K562 (cell line): ENCODE results near the gene NRM. TPM values are rescaled to one million over a fixed set of nuclear protein-coding genes. Genes with fewer than 3 reads are reported as not detected.

Experiments used
- ARID3B ChIP-seq: fragments of 250-450 bp; sonication (Bioruptor Pico); IDR thresholded peaks from 2 replicates; pipeline ENCODE4 v1.4.0; 2020; ENCODE audit warnings: borderline replicate concordance
- CBX3 ChIP-seq, 2 experiments: IDR thresholded peaks; 1 replicate in 1 of 2; 2 replicates in 1 of 2; pipeline ENCODE4 v1.6.1; 2012; ENCODE audit warnings: inconsistent platforms in 2 of 2, low read length in 2 of 2, borderline replicate concordance in 1 of 2, control low read depth in 1 of 2
- CHD1 ChIP-seq: fragments of 200-600 bp; sonication (generic); IDR thresholded peaks from one replicate; pipeline ENCODE4 v1.6.1; 2012; ENCODE audit warnings: mild to moderate bottlenecking, moderate library complexity, low read length, inconsistent platforms
- COPS2 ChIP-seq: fragments of 450-650 bp; conservative IDR thresholded peaks from 2 replicates; pipeline ENCODE4 v1.6.1; 2016; ENCODE audit warnings: mild to moderate bottlenecking, moderate library complexity
- DDX20 ChIP-seq: fragments of 450-650 bp; IDR thresholded peaks from 2 replicates; pipeline ENCODE4 v1.6.1; 2016; ENCODE audit warnings: missing genetic modification characterization, low read depth, mild to moderate bottlenecking, missing compliant biosample characterization, moderate library complexity
- FOSL1 ChIP-seq: fragments of 200-800 bp; sonication (Bioruptor generic); conservative IDR thresholded peaks from 2 replicates; pipeline ENCODE4 v1.6.1; 2016; ENCODE audit warnings: missing genetic modification characterization, missing compliant biosample characterization
- FOXK1 ChIP-seq: sonication (generic); formaldehyde crosslinking; IDR thresholded peaks from 2 replicates; pipeline ENCODE4 v1.8.0; 2022; ENCODE audit warnings: missing genetic modification reagents, mild to moderate bottlenecking, borderline replicate concordance
- HOMEZ ChIP-seq: fragments of 250-450 bp; sonication (Bioruptor Pico); IDR thresholded peaks from 2 replicates; pipeline ENCODE4 v1.4.0; 2020; ENCODE audit warnings: mild to moderate bottlenecking, moderate library complexity
- ID3 ChIP-seq, 2 experiments: fragments of 250-450 bp in 1 of 2; fragments of 450-650 bp in 1 of 2; sonication (Bioruptor Pico) in 1 of 2; IDR thresholded peaks; 2 replicates each; pipeline versions ENCODE4 v1.6.1 to v1.8.0; 2016 to 2021; ENCODE audit warnings: mild to moderate bottlenecking in 2 of 2, moderate library complexity in 2 of 2, missing compliant biosample characterization in 1 of 2, missing genetic modification characterization in 1 of 2
- KAT7 ChIP-seq: sonication (generic); formaldehyde crosslinking; IDR thresholded peaks from 2 replicates; pipeline ENCODE4 v1.8.0; 2022; ENCODE audit warnings: missing genetic modification reagents, mild to moderate bottlenecking, borderline replicate concordance
- NCOA6 ChIP-seq: fragments of 450-650 bp; IDR thresholded peaks from 2 replicates; pipeline ENCODE4 v1.6.1; 2017; ENCODE audit warnings: mild to moderate bottlenecking
- SMAD3 ChIP-seq: fragments of 450-650 bp; formaldehyde crosslinking; conservative IDR thresholded peaks from 2 replicates; pipeline ENCODE4 v1.4.0; 2020; ENCODE audit warnings: mild to moderate bottlenecking
- STAT6 ChIP-seq: sonication (generic); formaldehyde crosslinking; IDR thresholded peaks from 2 replicates; pipeline ENCODE4 v1.8.1; 2023; ENCODE audit warnings: mild to moderate bottlenecking, missing genetic modification reagents
- THAP12 ChIP-seq: fragments of 250-450 bp; sonication (Bioruptor Pico); IDR thresholded peaks from 2 replicates; pipeline ENCODE4 v1.9.0; 2021; ENCODE audit warnings: mild to moderate bottlenecking, inconsistent platforms
- ZC3H8 ChIP-seq: fragments of 450-650 bp; IDR thresholded peaks from 2 replicates; pipeline ENCODE4 v1.6.1; 2017
- ZKSCAN8 ChIP-seq: fragments of 200-800 bp; sonication (Bioruptor generic); IDR thresholded peaks from 2 replicates; pipeline ENCODE4 v1.6.1; 2016; ENCODE audit warnings: missing genetic modification characterization, missing compliant biosample characterization
- ZNF143 ChIP-seq: sonication (generic); formaldehyde crosslinking; IDR thresholded peaks from 2 replicates; pipeline ENCODE4 v1.9.0; 2022; ENCODE audit warnings: mild to moderate bottlenecking, missing genetic modification reagents
- polyA plus RNA-seq, 8 experiments: library from polyadenylated mRNA; depleted of rRNA in 4 of 8; stranded (reverse) in 5 of 8; unstranded in 3 of 8; fragments of >200 nt; fragmentation: Nextera tagmentation in 2 of 8; fragmentation: Illumina TruSeq in 1 of 8; extraction: Ambion mirVana in 2 of 8; extraction: Trizol in 1 of 8; gene quantifications; 2 replicates each; pipeline versions ENCODE4 v1.2.1 to v1.2.3, GENCODE V29; 2011 to 2014; ENCODE audit warnings: inconsistent platforms in 1 of 8, missing spikeins in 1 of 8
- total RNA-seq, 7 experiments: library from RNA; depleted of rRNA in 6 of 7; stranded (reverse); fragments of >200 nt in 6 of 7; fragmentation: Illumina TruSeq in 2 of 7; extraction: Trizol in 2 of 7; gene quantifications; 2 replicates each; pipeline versions ENCODE4 v1.2.1 to v1.2.3, GENCODE V29; 2011 to 2021; ENCODE audit warnings: low replicate concordance in 1 of 7

The NRM gene
- total and polyA plus RNA-seq, 9 of the 15 experiments (the other 6 are each of a cell fraction or from before 2014, with no cell fraction given), result 9.7 to 58.2 (median 18.1) TPM

- TF ChIP-seq FOXK1 (CRISPR knock-in tag) (peak; percentile 65; the same call in 1 of the 2 replicates), ID3 (CRISPR knock-in tag; IDR thresholded peaks at IDR 0.05) (no peak), ID3 (tag; IDR thresholded peaks at IDR 0.05) (peak; percentile 54; the same call in 1 of the 2 replicates), KAT7 (0 out of 2 replicates have a peak, but pooled peaks have one; percentile 4), ZNF143 (CRISPR knock-in tag) (peak; percentile 54; the same call in 1 of the 2 replicates), COPS2 (no peak), ZC3H8 (no peak), STAT6 (CRISPR knock-in tag) (peak; percentile 42; the same call in 1 of the 2 replicates), SMAD3 (no peak), NCOA6 (no peak), ARID3B (CRISPR knock-in tag) (no peak), THAP12 (CRISPR knock-in tag) (peak; percentile 83), ZKSCAN8 (CRISPR knock-in tag) (no peak), HOMEZ (peak; percentile 73; the same call in 1 of the 2 replicates), DDX20 (no peak), CHD1 (peak; percentile 69), FOSL1 (tag) (no peak; the same call in 1 of the 2 replicates), CBX3 (IDR thresholded peaks at IDR 0.05; ENCODE audit: borderline replicate concordance in 1 of 2, low read length in 2 of 2) (0 out of 3 replicates have a peak, but pooled peaks of 1 of the 2 experiments have one; percentile 9)
These were observed 43.3 kb downstream of the NRM start (continued) for GRCh38 chr6:30647242-30648116.
